HEK293T (cell line): Measurements from ENCODE around the gene INSL3.

Experiments
- ARNT ChIP-seq: fragments of 450-650 bp; IDR thresholded peaks from 2 replicates; pipeline ENCODE4 v1.6.1; 2017; ENCODE audit warnings: mild to moderate bottlenecking
- BHLHE40 ChIP-seq: fragments of 450-650 bp; IDR thresholded peaks from 2 replicates; pipeline ENCODE4 v1.6.1; 2016; ENCODE audit warnings: mild to moderate bottlenecking, moderate library complexity, borderline replicate concordance
- CTBP1 ChIP-seq: fragments of 450-650 bp; IDR thresholded peaks from 2 replicates; pipeline ENCODE4 v1.6.1; 2016; ENCODE audit warnings: borderline replicate concordance
- FOXA1 ChIP-seq: fragments of 450-650 bp; IDR thresholded peaks from 2 replicates; pipeline ENCODE4 v1.6.1; 2016; ENCODE audit warnings: mild to moderate bottlenecking
- FOXK2 ChIP-seq: fragments of 450-650 bp; IDR thresholded peaks from 2 replicates; pipeline ENCODE4 v1.6.1; 2016; ENCODE audit warnings: mild to moderate bottlenecking
- FOXM1 ChIP-seq: fragments of 450-650 bp; IDR thresholded peaks from 2 replicates; pipeline ENCODE4 v1.6.1; 2017; ENCODE audit warnings: mild to moderate bottlenecking, borderline replicate concordance
- HDGF ChIP-seq: fragments of 450-650 bp; IDR thresholded peaks from 2 replicates; pipeline ENCODE4 v1.6.1; 2017; ENCODE audit warnings: antibody characterized with exemption, borderline replicate concordance
- SP1 ChIP-seq: fragments of 450-650 bp; IDR thresholded peaks from 2 replicates; pipeline ENCODE4 v1.6.1; 2017
- SUZ12 ChIP-seq: fragments of 450-650 bp; IDR thresholded peaks from 2 replicates; pipeline ENCODE4 v1.6.1; 2016; ENCODE audit warnings: mild to moderate bottlenecking
- TARDBP ChIP-seq: fragments of 450-650 bp; IDR thresholded peaks from 2 replicates; pipeline ENCODE4 v1.6.1; 2016
- ZNF384 ChIP-seq: fragments of 450-650 bp; IDR thresholded peaks from 2 replicates; pipeline ENCODE4 v1.6.1; 2016
- TF ChIP-seq, protein P1 (sequence below): fragments of 450-650 bp; IDR thresholded peaks from 2 replicates; pipeline ENCODE4 v1.6.1; 2016

DNA sequence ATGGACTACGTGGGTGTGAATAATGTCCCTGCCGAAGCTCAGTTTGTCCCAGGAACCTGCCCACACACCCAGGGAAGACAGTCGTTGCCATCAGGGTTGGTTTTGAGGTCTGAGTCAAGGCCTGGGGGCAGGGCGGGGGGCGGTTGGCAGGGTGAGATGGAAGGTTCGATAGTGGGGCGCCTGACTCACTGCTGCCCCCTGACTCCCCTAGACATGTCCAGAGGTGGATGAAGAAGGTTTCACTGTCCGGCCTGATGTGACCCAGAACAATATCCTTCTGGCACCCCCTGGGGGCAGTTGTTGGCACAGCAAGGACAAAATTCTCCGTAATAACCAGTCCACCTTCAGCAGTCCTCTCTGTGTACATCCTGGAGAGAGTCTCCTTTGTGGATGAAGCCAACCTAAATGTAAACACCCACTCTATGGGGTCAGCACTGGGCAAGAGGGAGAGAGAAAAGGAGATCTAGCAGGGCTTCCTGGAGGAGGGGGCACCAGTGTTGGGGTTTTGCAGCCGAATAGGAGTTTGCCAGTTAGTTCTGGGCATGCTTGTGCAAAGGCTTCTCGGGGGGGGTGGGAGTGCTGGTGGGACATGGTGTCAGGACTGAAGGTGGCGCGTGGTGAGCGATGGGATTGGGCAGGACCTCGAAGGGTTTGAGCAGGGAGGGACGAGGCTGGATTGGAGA is 45.9 kb downstream of the INSL3 start:
- no peak for TF ChIP-seq BHLHE40
- TF ChIP-seq SP1: no peak
- TF ChIP-seq, protein P1, sequence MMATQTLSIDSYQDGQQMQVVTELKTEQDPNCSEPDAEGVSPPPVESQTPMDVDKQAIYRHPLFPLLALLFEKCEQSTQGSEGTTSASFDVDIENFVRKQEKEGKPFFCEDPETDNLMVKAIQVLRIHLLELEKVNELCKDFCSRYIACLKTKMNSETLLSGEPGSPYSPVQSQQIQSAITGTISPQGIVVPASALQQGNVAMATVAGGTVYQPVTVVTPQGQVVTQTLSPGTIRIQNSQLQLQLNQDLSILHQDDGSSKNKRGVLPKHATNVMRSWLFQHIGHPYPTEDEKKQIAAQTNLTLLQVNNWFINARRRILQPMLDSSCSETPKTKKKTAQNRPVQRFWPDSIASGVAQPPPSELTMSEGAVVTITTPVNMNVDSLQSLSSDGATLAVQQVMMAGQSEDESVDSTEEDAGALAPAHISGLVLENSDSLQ: no peak
- no peak for TF ChIP-seq TARDBP
- TF ChIP-seq FOXA1: no peak
- no peak for TF ChIP-seq FOXK2
- TF ChIP-seq FOXM1: no peak
- TF ChIP-seq ARNT: no peak
- no peak for TF ChIP-seq CTBP1
- TF ChIP-seq SUZ12: no peak
- TF ChIP-seq HDGF: no peak
- TF ChIP-seq ZNF384: no peak
